ENCODE results near the gene VWA2. TPM values are rescaled to one million over a fixed set of nuclear protein-coding genes. Genes with fewer than 3 reads are reported as not detected.

The VWA2 gene
- total RNA-seq, 4 donors from 2014 or later, result 0.19 TPM; not detected in 3

DNA sequence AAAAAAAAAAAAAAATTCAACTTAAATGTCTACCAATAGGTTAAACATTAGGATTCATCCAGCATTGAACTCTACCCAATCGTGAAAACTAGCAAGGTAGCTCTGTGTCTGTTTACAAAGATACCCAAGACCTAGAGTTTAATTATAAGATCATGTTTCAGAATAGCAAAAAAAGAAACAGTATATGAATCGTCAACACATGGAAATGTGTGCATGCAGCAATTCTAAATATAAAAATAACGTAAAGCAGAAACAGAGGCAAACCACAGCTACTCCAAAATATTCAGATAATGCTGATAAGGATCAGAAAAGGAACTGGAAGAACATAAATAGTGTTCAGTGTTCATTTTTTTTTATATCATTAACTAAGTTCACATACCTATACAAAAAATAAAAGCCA lies 96.6 kb downstream of the VWA2 start:
- TF ChIP-seq, protein P1, sequence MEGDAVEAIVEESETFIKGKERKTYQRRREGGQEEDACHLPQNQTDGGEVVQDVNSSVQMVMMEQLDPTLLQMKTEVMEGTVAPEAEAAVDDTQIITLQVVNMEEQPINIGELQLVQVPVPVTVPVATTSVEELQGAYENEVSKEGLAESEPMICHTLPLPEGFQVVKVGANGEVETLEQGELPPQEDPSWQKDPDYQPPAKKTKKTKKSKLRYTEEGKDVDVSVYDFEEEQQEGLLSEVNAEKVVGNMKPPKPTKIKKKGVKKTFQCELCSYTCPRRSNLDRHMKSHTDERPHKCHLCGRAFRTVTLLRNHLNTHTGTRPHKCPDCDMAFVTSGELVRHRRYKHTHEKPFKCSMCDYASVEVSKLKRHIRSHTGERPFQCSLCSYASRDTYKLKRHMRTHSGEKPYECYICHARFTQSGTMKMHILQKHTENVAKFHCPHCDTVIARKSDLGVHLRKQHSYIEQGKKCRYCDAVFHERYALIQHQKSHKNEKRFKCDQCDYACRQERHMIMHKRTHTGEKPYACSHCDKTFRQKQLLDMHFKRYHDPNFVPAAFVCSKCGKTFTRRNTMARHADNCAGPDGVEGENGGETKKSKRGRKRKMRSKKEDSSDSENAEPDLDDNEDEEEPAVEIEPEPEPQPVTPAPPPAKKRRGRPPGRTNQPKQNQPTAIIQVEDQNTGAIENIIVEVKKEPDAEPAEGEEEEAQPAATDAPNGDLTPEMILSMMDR (IDR thresholded peaks at IDR 0.05; ENCODE audit: low read depth), result no peak

DNA sequence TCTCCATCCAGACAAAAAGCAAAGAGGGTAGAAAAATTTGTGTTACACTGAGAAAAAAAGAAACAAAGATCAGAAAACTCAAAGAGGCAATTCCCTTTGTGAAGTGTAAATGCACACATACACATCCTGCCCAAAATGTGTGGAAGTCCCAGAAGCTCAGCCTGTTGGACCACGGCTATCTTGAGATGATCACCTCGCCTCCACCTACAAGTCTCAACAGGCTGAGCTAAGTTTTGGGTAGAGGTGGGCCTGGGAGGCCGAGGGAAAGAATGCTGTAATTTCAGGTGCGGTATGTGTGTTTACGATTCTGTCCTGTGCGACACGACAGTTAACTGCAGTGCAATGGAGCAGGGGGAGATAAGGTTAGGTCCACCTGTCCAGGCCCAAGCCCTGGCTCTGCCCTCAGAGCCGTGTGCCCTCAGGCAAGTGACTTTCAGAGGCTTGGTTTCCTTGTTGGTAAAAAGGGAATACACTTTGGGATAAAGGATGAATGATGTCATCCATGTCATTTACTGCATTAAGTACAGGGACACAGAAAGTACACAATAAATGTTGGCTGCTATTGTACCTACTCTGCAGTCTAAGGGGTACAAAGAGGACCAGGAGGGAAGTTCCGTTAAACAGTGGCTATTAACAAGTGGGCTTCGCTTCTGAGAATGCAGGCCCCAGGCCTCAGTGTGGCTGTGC lies 97.9 kb downstream of the VWA2 start:
- TF ChIP-seq, protein P1 (IDR thresholded peaks at IDR 0.05; ENCODE audit: low read depth), result no peak

DNA sequence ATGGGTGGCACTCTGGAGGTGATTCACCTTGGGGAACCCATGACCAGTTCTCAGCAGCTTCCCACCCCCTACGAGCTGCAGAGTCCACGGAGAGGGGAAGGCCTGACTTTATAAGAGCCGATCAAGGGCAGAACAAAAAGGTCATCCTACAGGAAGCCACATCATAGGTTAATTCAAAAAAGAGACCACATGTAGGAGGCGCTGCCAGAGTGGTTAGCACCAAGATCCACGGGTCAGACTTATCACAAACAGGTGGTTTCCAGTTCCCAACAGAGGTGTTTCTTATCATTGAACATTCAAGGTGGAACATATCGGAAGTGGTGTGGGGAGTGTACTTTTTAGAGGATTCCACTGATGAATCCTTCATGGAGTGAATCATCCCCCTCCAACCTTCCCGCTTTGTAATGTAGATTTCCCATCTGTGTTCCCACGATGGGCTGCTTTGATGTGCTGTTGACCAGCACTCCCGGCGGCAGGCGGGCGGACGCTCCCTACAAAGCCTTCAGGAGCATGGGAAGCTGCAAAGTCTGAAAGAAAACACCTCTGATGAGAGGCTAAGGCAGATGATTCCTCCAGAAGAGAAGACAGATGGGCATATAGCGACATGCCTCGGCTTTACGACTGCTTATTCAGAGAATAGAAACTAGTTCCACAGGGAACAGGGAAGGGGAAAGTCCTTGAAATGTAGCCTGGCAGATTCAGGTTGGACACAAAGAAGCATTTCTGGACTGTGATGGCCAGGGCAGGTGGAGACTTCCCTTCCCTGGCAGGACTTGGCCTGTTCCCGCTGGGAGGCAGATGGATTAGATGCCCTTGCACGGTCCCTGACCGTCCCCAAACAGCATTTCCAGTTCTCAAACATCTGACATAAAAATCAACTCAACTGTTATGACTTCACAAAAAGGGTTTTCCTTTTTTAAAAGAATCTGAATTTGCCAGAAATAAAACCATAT lies 98.7 kb downstream of the VWA2 start:
- TF ChIP-seq, protein P1 (IDR thresholded peaks at IDR 0.05; ENCODE audit: low read depth), result no peak

DNA sequence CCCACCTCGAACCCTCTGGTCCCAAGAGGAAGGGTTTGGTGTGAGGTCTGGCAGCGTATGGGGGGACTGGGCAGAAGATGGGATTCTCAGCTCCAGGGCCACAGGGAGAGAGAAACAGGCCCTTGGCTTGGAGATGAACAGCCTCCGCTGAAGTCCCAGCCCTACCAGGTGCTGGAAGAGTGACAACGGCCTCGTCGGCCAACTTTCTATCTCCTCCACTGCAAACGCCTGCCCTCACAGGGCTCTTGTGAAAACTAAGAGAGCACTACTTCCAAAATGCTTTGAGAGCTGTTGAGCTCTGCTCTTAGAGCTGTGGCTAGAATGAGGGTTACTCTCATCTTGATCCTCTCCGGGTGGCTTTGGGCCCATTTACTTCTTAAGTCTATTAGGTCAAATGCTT lies 101.8 kb downstream of the VWA2 start:
- TF ChIP-seq, protein P1 (IDR thresholded peaks at IDR 0.05; ENCODE audit: low read depth), result no peak

Other genes starting within 250 kb of the VWA2 start
- gene ADRB1, start 195.4 kb upstream of the VWA2 start, total RNA-seq, result 1 to 10 TPM in 3 of 4 donors, under 1 TPM in 1; 0.34 to 4.9 (median 2.8) TPM
- gene CCDC186, start 65.1 kb upstream of the VWA2 start, total RNA-seq, result 10 to 100 TPM; 21.4 to 32.8 (median 30.8) TPM
- under 1 TPM in 3 of 4 donors, not detected in 1; 0.16 to 0.19 (median 0.17) TPM for gene TDRD1, start 59.9 kb upstream of the VWA2 start, total RNA-seq
- 10 to 100 TPM in 1 of 4 donors, 1 to 10 TPM in 3; 2.7 to 11.3 (median 4.8) TPM for gene AFAP1L2, start 165.2 kb downstream of the VWA2 start, total RNA-seq